ENCODE measurements around the gene RANGAP1.

RANGAP1 gene

GRCh38 chr22:41288245-41288946 lies 2.4 kb upstream of the RANGAP1 start:
- H3K27ac Mint-ChIP-seq, result no peak overlapping the region
- no peaks in the 10 kb centered on the region for H3K27me3 Mint-ChIP-seq
- DNase-seq (no peak), ATAC-seq (replicated peaks) (no peak)
- no peaks in the 10 kb centered on the region for H3K9me3 Mint-ChIP-seq
- peak overlapping the region in 1 of 2 donors; percentile 47 for H3K4me3 Mint-ChIP-seq
- peaks cover 3% of the 10 kb centered on the region in 2 donors for H3K36me3 Mint-ChIP-seq
- H3K4me1 Mint-ChIP-seq, result peaks cover 6 to 20% of the 10 kb centered on the region in 2 donors

- H3K27ac Mint-ChIP-seq, result peak overlapping the region; percentile 96
- peaks cover 10 to 23% of the 10 kb centered on the region in 2 donors for H3K4me1 Mint-ChIP-seq
- peak overlapping the region; percentile 91 for H3K4me3 Mint-ChIP-seq
- DNase-seq (no peak), ATAC-seq (replicated peaks) (peak; percentile 48 to 50)
- H3K9me3 Mint-ChIP-seq, result no peaks in the 10 kb centered on the region
- no peaks in the 10 kb centered on the region for H3K27me3 Mint-ChIP-seq
- H3K36me3 Mint-ChIP-seq, result peaks cover 8 to 10% of the 10 kb centered on the region in 2 donors
Observed at GRCh38 chr22:41286639-41287091, 678 bp upstream of the RANGAP1 start.

GRCh38 chr22:41285441-41285819 lies 557 bp downstream of the RANGAP1 start:
- H3K36me3 Mint-ChIP-seq, result peaks cover 10 to 17% of the 10 kb centered on the region in 2 donors

GRCh38 chr22:41284465-41284864 lies 1.5 kb downstream of the RANGAP1 start:
- Mint-ChIP-seq H3K36me3 (peaks cover 10 to 24% of the 10 kb centered on the region in 2 donors), H3K4me1 (peaks cover 11 to 23% of the 10 kb centered on the region in 2 donors)

More at GRCh38 chr22:41285441-41285819, 557 bp downstream of the RANGAP1 start:
- peak overlapping the region; percentile 91 for H3K4me3 Mint-ChIP-seq
- peak overlapping the region; percentile 96 for H3K27ac Mint-ChIP-seq
- H3K27me3 Mint-ChIP-seq, result no peaks in the 10 kb centered on the region
- DNase-seq, result peak; percentile 78
- ATAC-seq (replicated peaks), result peak; percentile 44 to 53
- no peaks in the 10 kb centered on the region for H3K9me3 Mint-ChIP-seq
- peaks cover 11 to 23% of the 10 kb centered on the region in 2 donors for H3K4me1 Mint-ChIP-seq

DNA sequence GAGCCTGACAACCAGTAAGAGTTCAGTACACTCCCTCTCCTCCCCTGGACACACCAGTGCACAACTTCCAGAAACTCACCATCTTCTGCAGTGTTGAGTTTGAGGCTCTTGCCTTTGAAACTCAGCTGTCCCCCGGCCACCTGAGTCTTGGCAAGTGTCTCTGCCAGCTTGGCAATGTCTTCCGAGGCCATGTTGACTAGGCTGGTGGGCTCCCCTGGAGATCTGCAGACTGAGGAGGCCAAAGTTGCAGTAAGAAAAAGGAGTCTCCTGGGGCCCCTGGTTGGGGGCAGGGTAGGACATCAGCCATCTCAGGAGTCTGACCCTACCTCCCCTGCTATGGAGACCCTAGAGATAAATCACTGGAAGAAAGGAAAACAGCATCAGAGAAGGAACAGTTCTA lies 5.1 kb downstream of the RANGAP1 start:
- DNase-seq (no peak), ATAC-seq (replicated peaks) (no peak)
- Mint-ChIP-seq H3K27ac (no peak overlapping the region), H3K4me1 (peaks cover 7 to 18% of the 10 kb centered on the region in 2 donors), H3K27me3 (no peaks in the 10 kb centered on the region), H3K9me3 (no peaks in the 10 kb centered on the region), H3K4me3 (no peak overlapping the region), H3K36me3 (peaks cover 26 to 50% of the 10 kb centered on the region in 2 donors)

More at GRCh38 chr22:41284465-41284864, 1.5 kb downstream of the RANGAP1 start:
- no peak for ATAC-seq (replicated peaks)
- Mint-ChIP-seq H3K27ac (peak overlapping the region; percentile 96), H3K27me3 (no peaks in the 10 kb centered on the region), H3K9me3 (no peaks in the 10 kb centered on the region), H3K4me3 (peak overlapping the region; percentile 91)
- no peak for DNase-seq

DNA sequence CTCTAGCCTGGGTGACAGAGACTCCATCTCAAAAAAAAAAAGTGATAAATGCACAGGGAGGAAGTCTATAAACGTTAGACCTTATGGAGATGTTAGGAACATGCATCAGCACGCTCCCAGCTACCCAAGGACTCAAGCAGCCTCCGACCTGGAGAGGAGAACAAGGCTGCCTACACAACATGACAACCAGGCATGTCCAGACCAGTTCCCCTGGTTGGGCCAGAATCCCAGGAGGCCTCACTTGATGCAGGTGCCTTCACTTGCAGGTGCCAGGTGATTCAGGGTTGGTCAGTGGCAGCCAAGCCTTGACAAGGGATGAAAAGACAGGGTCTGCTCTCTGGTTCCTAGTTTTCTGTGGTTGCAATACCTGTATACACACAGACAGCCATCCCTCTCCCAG lies 5.9 kb downstream of the RANGAP1 start:
- Mint-ChIP-seq H3K4me1 (peaks cover 7 to 15% of the 10 kb centered on the region in 2 donors), H3K4me3 (no peak overlapping the region), H3K36me3 (peaks cover 32 to 54% of the 10 kb centered on the region in 2 donors), H3K27me3 (no peaks in the 10 kb centered on the region), H3K9me3 (no peaks in the 10 kb centered on the region), H3K27ac (peak overlapping the region; percentile 62)
- DNase-seq (no peak), ATAC-seq (replicated peaks) (no peak)

DNA sequence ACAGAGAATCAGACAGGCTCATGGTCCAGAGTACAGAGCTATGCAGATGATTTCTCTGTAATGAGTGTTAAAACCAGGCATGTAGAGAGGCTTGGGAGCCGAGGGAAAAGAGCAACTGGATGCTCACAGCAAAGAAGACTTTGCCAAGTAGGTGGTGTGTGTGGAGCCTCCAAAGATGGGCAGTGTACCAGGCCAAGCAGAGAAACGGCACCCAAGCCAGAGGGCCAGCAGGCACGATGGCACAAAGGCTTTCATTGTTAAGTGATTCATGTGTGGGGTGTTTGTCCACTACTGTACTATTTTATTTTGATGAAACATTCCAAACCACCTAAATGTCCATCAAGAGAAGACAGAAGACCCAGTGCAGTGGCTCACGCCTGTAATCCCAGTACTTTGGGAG lies 11.1 kb downstream of the RANGAP1 start:
- Mint-ChIP-seq H3K36me3 (peaks cover 47 to 65% of the 10 kb centered on the region in 2 donors), H3K4me1 (no peaks in the 10 kb centered on the region), H3K4me3 (no peak overlapping the region), H3K27me3 (no peaks in the 10 kb centered on the region), H3K9me3 (no peaks in the 10 kb centered on the region), H3K27ac (no peak overlapping the region)
- ATAC-seq (replicated peaks), result no peak
- DNase-seq, result no peak

DNA sequence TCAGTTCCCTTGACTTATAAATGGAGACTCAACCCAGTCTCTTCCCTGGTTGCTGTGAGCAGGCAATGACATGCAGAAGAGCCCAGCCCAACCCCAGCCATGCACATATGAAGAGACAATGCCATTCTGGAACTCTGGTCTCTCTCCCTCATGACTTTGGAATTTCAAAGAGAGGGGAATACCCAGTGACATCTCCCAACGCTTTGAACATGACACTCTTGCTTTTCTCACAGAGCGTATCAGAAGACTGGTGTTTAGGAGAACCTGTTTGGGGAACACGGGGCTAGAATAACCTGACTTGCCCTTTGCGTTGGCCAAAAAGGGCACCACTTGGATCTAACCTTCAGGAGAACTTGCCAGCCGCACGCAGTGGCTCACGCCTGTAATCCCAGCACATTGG lies 12.9 kb downstream of the RANGAP1 start:
- ATAC-seq (replicated peaks), result no peak
- H3K4me1 Mint-ChIP-seq, result no peaks in the 10 kb centered on the region

DNA sequence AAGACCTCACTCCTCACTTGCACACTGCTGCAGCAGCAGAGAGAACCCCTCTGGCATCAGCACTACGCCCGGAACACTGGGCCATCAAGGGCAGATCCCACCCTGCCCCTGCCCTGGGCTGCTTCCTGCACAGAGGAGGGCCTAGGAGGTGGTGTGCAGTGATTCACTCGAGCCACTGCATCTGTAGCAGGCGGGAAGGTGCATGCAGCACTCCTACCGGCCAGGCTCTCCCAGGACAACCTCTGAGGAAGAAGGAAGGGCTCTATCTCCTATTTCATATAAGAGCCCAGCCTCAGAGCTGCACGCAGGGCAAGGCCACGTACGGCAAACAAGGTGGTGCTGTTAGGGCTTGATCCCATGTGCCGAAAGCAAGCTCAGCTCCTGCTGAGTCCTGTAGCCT lies 14.2 kb downstream of the RANGAP1 start:
- DNase-seq (no peak), ATAC-seq (replicated peaks) (no peak)
- Mint-ChIP-seq H3K9me3 (no peaks in the 10 kb centered on the region), H3K27me3 (no peaks in the 10 kb centered on the region), H3K36me3 (peaks cover 41 to 65% of the 10 kb centered on the region in 2 donors), H3K4me1 (no peaks in the 10 kb centered on the region), H3K4me3 (no peak overlapping the region), H3K27ac (no peak overlapping the region)

More for the DNA sequence above, 12.9 kb downstream of the RANGAP1 start:
- Mint-ChIP-seq H3K36me3 (peaks cover 45 to 64% of the 10 kb centered on the region in 2 donors), H3K27me3 (no peaks in the 10 kb centered on the region), H3K27ac (peak overlapping the region; percentile 9), H3K9me3 (no peaks in the 10 kb centered on the region), H3K4me3 (no peak overlapping the region)
- DNase-seq, result no peak

- H3K36me3 Mint-ChIP-seq, result peaks cover 51 to 58% of the 10 kb centered on the region in 2 donors
- no peaks in the 10 kb centered on the region for H3K4me1 Mint-ChIP-seq
- H3K9me3 Mint-ChIP-seq, result no peaks in the 10 kb centered on the region
- no peak for ATAC-seq (replicated peaks)
- DNase-seq, result no peak
- H3K27me3 Mint-ChIP-seq, result no peaks in the 10 kb centered on the region
- H3K4me3 Mint-ChIP-seq, result no peak overlapping the region
- H3K27ac Mint-ChIP-seq, result no peak overlapping the region
Observed at GRCh38 chr22:41267958-41268357, 18.0 kb downstream of the RANGAP1 start.

- H3K4me3 Mint-ChIP-seq, result no peak overlapping the region
- H3K27me3 Mint-ChIP-seq, result no peaks in the 10 kb centered on the region
- no peaks in the 10 kb centered on the region for H3K9me3 Mint-ChIP-seq
- DNase-seq (no peak), ATAC-seq (replicated peaks) (no peak)
- no peaks in the 10 kb centered on the region for H3K4me1 Mint-ChIP-seq
- H3K36me3 Mint-ChIP-seq, result peaks cover 51 to 58% of the 10 kb centered on the region in 2 donors
- no peak overlapping the region for H3K27ac Mint-ChIP-seq
Observed at GRCh38 chr22:41264408-41264941, 21.5 kb downstream of the RANGAP1 start.

- DNase-seq, result no peak
- no peaks in the 10 kb centered on the region for H3K4me1 Mint-ChIP-seq
- H3K36me3 Mint-ChIP-seq, result peaks cover 51 to 58% of the 10 kb centered on the region in 2 donors
- no peak overlapping the region for H3K27ac Mint-ChIP-seq
- no peak overlapping the region for H3K4me3 Mint-ChIP-seq
- no peak for ATAC-seq (replicated peaks)
- H3K27me3 Mint-ChIP-seq, result no peaks in the 10 kb centered on the region
- H3K9me3 Mint-ChIP-seq, result no peaks in the 10 kb centered on the region
Observed at GRCh38 chr22:41263704-41264103, 22.3 kb downstream of the RANGAP1 start.

GRCh38 chr22:41262250-41262765 lies 23.7 kb downstream of the RANGAP1 start:
- Mint-ChIP-seq H3K4me1 (no peaks in the 10 kb centered on the region), H3K9me3 (no peaks in the 10 kb centered on the region), H3K27ac (peak overlapping the region; percentile 42), H3K36me3 (peaks cover 56 to 57% of the 10 kb centered on the region in 2 donors), H3K27me3 (no peaks in the 10 kb centered on the region), H3K4me3 (no peak overlapping the region)
- ATAC-seq (replicated peaks), result no peak
- no peak for DNase-seq

DNA sequence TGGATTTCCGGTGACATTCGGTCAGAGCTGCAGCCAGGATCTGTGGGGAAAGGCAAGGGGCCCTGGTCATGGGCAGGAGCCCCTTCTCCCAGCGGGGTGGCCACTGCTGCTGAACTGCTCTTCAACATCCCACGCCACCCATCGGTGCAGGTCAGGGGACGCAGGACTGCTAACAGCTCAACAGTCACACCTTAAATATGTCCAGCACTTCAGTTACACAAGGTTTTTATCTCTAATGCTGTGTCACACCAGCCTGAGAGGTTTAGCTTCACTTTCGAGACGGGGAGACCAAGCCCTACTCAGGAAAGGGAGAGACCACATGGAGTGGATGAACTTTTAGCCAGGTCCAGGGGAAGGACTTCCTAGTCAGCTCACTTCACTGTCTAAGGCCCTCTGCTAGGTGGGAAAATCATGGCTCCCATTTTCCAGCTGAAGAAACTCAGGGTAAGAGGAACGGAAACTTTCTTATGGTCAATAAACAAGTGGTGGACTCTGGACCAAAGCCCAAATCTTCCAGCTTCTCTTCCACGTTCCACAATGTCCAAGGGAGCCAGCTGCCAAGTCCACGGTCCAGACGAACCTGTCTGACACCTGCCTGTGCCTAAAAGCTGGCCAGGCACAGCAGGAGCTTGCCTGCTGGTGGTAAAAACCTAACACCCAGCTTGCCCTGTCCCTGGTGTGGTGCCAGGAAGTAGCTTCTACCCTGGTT lies 24.3 kb downstream of the RANGAP1 start:
- Mint-ChIP-seq H3K4me1 (no peaks in the 10 kb centered on the region), H3K27me3 (no peaks in the 10 kb centered on the region), H3K4me3 (no peak overlapping the region), H3K27ac (peak overlapping the region; percentile 42), H3K36me3 (peaks cover 60% of the 10 kb centered on the region in 2 donors), H3K9me3 (no peaks in the 10 kb centered on the region)
- DNase-seq, result no peak
- no peak for ATAC-seq (replicated peaks)

All from stimulated activated naive B cell treated with anti-CD40 and anti-IgM and Interleukin-4, amounts not matched to agents 10 μg/mL and 1 μg/mL and 100 μg/mL, for 72 hours (primary cell).